Femur (tissue), 1 donor: ENCODE data around the gene TBC1D17.
"Not testable (repeated sequence)": the region's sequence is repeated elsewhere in the genome, so short reads cannot be mapped to it uniquely, and the experiment has no call there.

Experiments used
- DNase-seq: peaks from one replicate; pipeline ENCODE4 v3.0.0-alpha.2; 2017

Gene TBC1D17

DNA sequence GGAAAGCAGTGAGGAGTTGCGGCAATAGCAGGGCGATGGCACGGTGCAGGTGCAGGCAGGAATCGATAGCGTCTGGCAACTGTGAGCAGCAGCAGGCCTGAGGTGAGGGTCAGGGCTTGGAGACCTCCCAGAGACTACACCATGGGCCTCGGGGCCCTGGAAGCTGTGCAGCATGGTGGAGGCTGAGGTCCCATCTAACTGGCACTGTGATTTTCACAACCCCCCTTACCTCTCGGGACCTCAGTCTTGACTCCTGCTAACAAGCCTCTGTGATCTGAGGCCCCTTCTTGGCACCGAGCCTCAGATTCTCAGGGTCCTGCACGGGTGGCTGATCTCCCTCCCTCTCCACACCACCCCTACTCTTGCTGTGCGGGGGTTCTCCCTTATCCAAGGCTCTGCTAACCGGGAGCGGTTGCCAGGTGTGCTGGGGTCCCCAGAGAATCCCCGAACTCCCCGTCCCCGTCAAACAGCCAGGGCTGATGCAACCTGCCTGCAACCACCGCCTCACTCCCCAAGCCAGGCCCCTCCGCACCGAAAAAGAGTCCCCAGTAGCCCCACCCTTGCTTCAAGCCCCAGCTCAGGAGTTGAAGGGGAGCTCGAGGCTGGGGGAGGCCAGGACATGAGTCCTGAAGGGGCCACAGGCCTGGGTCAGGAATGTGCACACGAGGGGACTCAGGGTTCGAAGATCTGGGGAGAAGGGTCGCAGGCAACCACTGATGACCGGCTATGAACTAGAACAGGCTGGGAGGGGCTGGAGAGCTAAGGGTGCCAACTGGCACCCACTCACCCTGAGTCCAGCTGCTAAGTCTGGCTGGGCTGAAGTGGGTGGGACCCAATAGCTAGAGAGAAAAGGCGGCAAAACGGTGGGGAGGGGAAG lies 46.7 kb downstream of the TBC1D17 start:
- DNase-seq = no peak

DNA sequence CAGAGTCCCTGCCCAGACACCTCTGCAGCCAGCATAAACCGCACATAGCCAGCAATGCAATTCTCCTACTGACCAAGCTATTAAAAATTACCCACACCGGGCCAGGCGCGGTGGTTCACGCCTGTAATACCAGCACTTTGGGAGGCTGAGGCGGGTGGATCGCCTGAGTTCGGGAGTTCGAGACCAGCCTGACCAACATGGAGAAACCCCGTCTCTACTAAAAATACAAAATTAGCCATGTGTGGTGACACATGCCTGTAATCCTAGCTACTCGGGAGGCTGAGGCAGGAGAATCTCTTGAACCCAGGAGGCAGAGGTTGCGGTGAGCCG lies 47.3 kb downstream of the TBC1D17 start:
- not testable (repeated sequence) for DNase-seq

DNA sequence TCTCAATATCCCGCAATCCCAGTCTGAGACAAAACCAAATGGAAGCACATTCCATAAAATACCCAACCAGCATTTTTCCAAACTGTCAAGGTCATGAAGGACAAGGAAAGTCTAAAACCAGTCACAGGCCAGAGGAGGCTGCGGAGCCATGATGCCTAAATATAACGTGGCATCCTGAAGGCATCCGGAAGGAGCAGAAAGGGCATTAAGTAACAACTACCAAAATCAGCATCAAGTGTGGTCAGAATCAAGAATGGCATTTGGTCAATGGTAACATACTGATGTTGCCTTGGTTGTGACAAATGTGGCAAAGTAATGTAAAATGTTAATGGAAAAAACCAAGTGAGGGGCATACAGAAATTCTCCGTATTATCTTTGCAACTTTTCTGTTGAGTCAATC lies 48.0 kb downstream of the TBC1D17 start:
- no peak for DNase-seq

- no peak for DNase-seq
These were observed 49.0 kb downstream of the TBC1D17 start for GRCh38 chr19:49926515-49926914.

DNA sequence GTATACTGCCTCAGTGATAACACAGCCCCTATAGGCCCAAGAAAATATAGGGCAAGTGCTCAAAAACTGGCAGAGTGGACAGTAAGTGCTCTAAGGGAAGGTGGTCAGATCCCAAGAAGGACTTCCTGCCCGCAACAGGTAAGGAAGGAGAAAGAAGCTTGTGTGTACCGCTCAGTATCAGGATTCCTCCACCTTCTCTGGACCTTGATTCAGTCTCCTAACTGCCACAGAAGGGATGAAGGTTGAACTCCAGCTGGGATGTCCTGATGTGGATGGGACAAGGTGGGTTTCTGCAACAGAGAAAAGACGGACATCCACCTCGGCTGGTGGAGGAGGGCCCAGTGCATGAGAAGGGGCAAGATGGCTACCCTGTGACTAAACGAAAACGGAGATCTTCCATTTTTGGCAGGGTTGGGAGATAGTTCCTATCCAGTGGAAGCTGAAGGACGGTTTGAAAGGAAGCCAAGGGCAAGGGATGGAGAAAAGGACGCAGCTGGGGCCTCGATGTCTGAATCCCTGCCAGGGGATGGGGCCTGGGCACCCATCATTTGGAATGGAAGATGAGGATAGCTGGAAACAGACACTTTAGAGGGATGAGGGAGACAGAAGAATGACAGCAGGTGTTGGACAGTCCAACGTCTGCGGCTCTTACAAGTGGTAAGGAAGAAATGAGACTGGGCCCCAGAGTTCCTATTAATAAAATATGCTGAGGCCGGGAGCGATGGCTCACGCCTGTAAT lies 50.2 kb downstream of the TBC1D17 start:
- no peak for DNase-seq

GRCh38 chr19:49929121-49929610 lies 51.7 kb downstream of the TBC1D17 start, which contains the start of the genes ATF5 and NUP62:
Gene ATF5, plus strand, starts transcription at chr19:49929205. Its CDS starts 1,646 bp downstream, at chr19:49930851.
Gene NUP62, minus strand, starts transcription at chr19:49929504. Its CDS starts 19,697 bp downstream, at chr19:49909807.
- peak; percentile 95 for DNase-seq

DNA sequence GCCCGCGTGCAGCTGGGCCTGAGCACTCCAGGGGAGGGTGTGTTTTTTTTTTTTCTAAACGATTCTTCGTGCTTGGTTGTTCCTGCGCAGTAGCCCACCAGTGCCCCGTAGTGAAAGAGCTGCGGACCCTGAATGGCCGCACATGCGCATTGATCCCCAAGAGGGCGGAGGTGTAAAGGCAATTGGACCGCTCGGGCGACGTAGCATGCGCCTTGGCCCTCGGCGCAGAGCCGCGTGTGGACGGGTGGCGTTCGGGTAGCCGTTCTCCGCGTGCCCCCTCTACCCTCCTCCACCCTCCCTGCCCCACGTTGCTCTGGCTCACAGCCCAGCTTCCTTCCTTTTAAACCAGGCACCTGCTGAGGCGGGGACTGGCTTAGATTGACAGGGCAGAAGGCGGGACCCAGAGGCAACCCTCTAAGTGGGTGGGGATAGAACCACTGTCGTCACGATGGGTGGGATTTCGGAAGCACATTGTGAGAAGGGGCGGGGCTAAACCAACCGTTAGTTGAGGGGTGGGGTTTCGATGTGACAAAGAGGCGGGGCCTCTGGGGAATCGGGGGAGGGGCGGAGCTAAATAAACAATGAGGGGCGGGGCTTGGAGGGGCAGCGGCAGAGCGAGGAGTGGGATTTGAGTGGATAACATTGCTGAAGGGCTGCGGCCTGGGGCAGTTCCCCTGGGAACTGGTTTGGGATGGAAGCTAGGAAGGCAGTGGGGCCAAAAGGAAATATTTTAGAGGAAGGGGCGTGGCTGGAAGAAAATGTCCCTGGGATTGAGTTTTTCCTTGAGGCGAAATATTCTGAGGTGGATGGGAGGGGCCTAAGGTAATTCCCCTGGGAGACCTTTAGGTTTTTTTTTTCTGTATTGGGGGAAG lies 52.3 kb downstream of the TBC1D17 start:
- peak; percentile 95 for DNase-seq

GRCh38 chr19:49930483-49931011 lies 53.0 kb downstream of the TBC1D17 start:
- peak; percentile 58 for DNase-seq

GRCh38 chr19:49931293-49932040 lies 54.0 kb downstream of the TBC1D17 start:
- DNase-seq = no peak

- no peak for DNase-seq
These were observed 54.5 kb downstream of the TBC1D17 start for GRCh38 chr19:49932041-49932451.

- DNase-seq = no peak
These were observed 55.2 kb downstream of the TBC1D17 start for GRCh38 chr19:49932731-49933131.

DNA sequence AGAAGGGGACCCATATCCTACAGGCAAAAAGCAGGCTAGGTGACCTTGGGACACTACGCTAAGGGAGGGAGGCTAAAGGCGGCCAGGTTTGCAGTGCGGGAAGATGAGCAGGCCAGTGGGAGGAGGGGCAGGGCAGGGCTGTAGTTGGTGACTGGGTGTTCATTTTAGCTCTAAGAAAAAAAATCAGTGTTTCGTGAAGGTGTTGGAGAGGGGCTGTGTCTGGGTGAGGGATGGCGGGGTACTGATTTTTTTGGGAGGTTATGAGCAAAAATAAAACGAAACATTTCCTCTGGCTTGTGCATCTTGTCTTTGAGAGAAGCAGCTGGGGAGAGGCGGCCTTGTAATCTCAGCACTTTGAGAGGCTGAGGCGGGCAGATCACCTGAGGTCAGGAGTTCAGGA lies 56.1 kb downstream of the TBC1D17 start:
- DNase-seq = no peak

DNA sequence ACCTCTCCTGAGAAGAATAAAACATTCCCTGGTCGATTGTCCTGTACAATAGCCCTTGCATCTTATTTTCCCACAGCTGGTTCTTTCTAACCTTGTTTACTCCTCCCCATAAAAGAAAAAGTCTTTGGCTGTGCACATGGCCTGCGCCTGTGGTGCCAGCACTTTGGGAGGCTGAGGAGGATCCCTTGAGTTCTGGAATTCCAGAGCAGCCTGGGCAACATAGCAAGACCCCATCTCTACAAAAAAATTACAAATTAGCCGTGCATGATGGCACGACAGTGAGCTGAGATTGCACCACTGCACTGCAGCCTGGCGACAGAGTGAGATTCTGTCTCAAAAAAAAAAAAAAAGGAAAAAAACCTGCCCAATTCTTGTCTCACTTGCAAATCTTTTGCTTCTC lies 59.0 kb downstream of the TBC1D17 start:
- DNase-seq = no peak

DNA sequence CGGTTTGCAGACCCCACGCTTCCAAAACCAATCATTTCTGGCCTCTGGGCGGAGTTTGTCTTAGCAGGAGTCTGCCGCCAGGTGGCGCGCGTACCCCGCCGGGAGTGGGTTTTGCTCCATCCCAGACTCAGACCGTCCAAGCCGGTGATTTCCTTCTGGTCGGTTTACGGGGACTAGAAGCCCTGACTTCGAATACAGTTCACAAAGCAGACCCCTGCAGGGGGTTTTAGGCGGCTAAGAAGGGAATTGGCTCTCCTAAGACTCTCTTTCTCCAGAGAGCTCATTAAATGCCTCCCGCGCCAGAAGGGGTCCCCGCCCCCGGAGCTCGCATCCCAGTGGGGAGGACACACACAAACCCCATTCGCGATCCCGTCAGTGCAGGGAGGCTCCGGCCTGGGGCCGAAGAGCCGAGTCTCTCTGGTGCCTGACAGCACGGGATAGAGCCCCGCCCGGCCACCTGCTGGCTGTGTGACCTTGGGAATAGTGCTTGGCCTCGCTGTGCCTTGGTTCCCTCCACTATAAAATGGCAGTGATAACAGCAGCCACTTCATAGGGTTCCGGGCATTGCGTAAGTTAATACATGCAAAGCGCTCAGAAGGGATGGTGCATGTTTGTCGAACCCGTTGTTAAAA lies 60.4 kb downstream of the TBC1D17 start:
- peak; percentile 89 for DNase-seq
